DMS79 treated with DMSO at 0.1 percent for 48 hours (cell line): ENCODE results near the gene ANGEL2.

ENCODE experiments used
- DNase-seq: peaks from one replicate; lab custom pipeline; 2025; lab: John Stamatoyannopoulos, UW

Gene ANGEL2

GRCh38 chr1:212951126-212951946 lies 64.3 kb downstream of the ANGEL2 start:
- DNase-seq = no peak

GRCh38 chr1:212950243-212951125 lies 65.2 kb downstream of the ANGEL2 start, which contains the start of gene VASH2:
Gene VASH2 (plus strand): TSS chr1:212950541. CDS start chr1:212951543, 1,002 bp downstream.
- DNase-seq = peak; percentile 88

- DNase-seq = peak; percentile 72
Observed at GRCh38 chr1:212949771-212950170, 65.9 kb downstream of the ANGEL2 start.

GRCh38 chr1:212946872-212947271 lies 68.8 kb downstream of the ANGEL2 start:
- no peak for DNase-seq

GRCh38 chr1:212945463-212946160 lies 70.1 kb downstream of the ANGEL2 start:
- DNase-seq = no peak

GRCh38 chr1:212945056-212945455 lies 70.6 kb downstream of the ANGEL2 start:
- DNase-seq = no peak

GRCh38 chr1:212944229-212944901 lies 71.3 kb downstream of the ANGEL2 start:
- no peak for DNase-seq

- DNase-seq = no peak
Observed at GRCh38 chr1:212943393-212943710, 72.3 kb downstream of the ANGEL2 start.

GRCh38 chr1:212942679-212943392 lies 72.8 kb downstream of the ANGEL2 start:
- DNase-seq = no peak
